ENCODE measurements around the gene PPM1H.

DNA sequence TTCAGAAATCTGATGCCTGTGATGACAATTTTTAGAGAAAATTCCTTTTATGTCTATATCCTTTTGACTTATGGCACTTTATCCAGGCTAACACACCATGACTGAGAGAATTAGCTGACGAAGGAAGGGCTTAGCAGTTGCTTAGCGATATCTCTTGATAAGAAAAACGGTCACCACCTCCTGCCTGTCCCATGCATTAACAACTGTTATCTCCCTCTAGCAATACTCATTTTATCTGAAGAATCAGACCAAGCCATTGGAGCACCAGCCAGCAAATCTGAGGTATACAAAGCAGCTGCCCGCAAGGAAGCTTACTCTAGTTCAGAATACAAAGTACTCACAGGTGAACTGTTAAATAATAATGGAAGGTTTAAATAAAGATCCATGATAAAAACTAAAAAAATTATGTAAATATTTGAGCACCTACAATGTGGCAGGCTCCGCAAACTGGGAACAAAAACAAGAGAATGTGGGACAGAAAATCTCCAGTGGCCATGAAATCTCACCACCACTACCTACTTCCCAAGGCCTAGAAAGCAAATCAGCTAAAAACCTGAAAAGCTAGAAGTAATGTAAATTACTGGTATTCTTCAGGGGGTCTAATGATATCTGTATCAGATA lies 24.3 kb downstream of the PPM1H start:
- TF ChIP-seq, protein P1, sequence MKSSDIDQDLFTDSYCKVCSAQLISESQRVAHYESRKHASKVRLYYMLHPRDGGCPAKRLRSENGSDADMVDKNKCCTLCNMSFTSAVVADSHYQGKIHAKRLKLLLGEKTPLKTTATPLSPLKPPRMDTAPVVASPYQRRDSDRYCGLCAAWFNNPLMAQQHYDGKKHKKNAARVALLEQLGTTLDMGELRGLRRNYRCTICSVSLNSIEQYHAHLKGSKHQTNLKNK (CRISPR knock-in tag; IDR thresholded peaks at IDR 0.05), result no peak
- TF ChIP-seq, protein P2, sequence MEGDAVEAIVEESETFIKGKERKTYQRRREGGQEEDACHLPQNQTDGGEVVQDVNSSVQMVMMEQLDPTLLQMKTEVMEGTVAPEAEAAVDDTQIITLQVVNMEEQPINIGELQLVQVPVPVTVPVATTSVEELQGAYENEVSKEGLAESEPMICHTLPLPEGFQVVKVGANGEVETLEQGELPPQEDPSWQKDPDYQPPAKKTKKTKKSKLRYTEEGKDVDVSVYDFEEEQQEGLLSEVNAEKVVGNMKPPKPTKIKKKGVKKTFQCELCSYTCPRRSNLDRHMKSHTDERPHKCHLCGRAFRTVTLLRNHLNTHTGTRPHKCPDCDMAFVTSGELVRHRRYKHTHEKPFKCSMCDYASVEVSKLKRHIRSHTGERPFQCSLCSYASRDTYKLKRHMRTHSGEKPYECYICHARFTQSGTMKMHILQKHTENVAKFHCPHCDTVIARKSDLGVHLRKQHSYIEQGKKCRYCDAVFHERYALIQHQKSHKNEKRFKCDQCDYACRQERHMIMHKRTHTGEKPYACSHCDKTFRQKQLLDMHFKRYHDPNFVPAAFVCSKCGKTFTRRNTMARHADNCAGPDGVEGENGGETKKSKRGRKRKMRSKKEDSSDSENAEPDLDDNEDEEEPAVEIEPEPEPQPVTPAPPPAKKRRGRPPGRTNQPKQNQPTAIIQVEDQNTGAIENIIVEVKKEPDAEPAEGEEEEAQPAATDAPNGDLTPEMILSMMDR (IDR thresholded peaks at IDR 0.05), result no peak
- TF ChIP-seq, protein P3, sequence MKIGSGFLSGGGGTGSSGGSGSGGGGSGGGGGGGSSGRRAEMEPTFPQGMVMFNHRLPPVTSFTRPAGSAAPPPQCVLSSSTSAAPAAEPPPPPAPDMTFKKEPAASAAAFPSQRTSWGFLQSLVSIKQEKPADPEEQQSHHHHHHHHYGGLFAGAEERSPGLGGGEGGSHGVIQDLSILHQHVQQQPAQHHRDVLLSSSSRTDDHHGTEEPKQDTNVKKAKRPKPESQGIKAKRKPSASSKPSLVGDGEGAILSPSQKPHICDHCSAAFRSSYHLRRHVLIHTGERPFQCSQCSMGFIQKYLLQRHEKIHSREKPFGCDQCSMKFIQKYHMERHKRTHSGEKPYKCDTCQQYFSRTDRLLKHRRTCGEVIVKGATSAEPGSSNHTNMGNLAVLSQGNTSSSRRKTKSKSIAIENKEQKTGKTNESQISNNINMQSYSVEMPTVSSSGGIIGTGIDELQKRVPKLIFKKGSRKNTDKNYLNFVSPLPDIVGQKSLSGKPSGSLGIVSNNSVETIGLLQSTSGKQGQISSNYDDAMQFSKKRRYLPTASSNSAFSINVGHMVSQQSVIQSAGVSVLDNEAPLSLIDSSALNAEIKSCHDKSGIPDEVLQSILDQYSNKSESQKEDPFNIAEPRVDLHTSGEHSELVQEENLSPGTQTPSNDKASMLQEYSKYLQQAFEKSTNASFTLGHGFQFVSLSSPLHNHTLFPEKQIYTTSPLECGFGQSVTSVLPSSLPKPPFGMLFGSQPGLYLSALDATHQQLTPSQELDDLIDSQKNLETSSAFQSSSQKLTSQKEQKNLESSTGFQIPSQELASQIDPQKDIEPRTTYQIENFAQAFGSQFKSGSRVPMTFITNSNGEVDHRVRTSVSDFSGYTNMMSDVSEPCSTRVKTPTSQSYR (CRISPR knock-in tag; IDR thresholded peaks at IDR 0.05), result no peak
- TF ChIP-seq NR2C2 (CRISPR knock-in tag; IDR thresholded peaks at IDR 0.05) (no peak), IRF2 (CRISPR knock-in tag; IDR thresholded peaks at IDR 0.05; ENCODE audit: borderline replicate concordance, low read depth) (no peak), TEAD1 (CRISPR knock-in tag; IDR thresholded peaks at IDR 0.05) (no peak), ATF1 (CRISPR knock-in tag; IDR thresholded peaks at IDR 0.05) (no peak)
- TF ChIP-seq, protein P4, sequence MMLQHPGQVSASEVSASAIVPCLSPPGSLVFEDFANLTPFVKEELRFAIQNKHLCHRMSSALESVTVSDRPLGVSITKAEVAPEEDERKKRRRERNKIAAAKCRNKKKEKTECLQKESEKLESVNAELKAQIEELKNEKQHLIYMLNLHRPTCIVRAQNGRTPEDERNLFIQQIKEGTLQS (CRISPR knock-in tag; conservative IDR thresholded peaks at IDR 0.05), result no peak
- TF ChIP-seq, protein P5, sequence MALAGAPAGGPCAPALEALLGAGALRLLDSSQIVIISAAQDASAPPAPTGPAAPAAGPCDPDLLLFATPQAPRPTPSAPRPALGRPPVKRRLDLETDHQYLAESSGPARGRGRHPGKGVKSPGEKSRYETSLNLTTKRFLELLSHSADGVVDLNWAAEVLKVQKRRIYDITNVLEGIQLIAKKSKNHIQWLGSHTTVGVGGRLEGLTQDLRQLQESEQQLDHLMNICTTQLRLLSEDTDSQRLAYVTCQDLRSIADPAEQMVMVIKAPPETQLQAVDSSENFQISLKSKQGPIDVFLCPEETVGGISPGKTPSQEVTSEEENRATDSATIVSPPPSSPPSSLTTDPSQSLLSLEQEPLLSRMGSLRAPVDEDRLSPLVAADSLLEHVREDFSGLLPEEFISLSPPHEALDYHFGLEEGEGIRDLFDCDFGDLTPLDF (CRISPR knock-in tag; IDR thresholded peaks at IDR 0.05), result no peak
- TF ChIP-seq, protein P6, sequence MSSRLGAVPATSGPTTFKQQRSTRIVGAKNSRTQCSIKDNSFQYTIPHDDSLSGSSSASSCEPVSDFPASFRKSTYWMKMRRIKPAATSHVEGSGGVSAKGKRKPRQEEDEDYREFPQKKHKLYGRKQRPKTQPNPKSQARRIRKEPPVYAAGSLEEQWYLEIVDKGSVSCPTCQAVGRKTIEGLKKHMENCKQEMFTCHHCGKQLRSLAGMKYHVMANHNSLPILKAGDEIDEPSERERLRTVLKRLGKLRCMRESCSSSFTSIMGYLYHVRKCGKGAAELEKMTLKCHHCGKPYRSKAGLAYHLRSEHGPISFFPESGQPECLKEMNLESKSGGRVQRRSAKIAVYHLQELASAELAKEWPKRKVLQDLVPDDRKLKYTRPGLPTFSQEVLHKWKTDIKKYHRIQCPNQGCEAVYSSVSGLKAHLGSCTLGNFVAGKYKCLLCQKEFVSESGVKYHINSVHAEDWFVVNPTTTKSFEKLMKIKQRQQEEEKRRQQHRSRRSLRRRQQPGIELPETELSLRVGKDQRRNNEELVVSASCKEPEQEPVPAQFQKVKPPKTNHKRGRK (CRISPR knock-in tag; IDR thresholded peaks at IDR 0.05; ENCODE audit: borderline replicate concordance), result no peak

All from WTC11 (cell line).